ENCODE data around the gene ERICH4. TPM values are rescaled to one million over a fixed set of nuclear protein-coding genes. Genes with fewer than 3 reads are reported as not detected.

Gene ERICH4
- polyA plus RNA-seq, 2 of the 4 experiments (the other 2 are of a cell fraction), result 0.26 TPM; not detected in 1

DNA sequence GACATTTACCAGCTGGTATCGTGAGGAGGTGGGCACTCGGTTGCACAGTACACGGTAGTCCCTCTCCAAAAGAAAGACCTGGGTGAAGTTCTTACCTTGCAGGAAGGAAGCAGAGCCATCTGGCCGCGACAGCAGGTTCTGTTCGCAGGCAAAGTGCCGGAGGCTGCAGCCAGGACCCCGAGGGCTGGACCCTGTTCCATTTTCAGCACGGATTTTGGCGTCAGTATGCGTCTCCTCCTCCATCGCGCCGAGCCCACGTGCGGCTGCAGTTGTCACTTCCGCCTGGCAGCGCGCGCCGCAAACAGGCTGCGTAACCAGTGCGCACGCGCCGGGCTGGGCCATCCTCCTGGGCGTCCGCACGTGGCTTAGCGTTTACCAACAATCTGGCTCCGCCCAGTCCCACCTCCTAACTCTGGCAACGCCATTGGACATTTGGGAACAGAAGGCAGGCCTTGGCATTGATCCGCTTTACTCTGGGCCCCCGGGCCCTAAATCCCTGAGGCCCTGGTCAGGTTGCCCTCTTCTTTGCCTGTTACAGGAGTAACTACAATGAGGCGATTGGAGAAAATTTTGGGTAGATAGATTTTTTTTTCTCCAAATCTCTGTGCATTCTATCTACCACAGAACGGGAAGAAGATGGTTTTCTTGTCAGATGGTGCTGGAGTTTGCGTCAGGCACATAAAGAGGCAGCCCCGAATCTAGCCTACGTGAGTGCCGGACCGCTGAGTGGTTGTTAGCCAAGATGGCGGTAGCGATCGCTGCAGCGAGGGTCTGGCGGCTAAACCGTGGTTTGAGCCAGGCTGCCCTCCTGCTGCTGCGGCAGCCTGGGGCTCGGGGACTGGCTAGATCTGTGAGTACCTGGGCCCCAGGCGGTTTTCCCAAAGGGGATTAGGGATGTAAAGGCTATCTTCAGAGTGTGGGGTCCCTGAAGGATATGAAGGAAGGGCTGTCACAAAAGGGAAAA is 45.6 kb upstream of the ERICH4 start, which contains the start of the genes BCKDHA and EXOSC5 (continued):
- TF ChIP-seq RNF2 (IDR thresholded peaks at IDR 0.05; ENCODE audit: borderline replicate concordance, low read depth), result no peak; the same call in 1 of the 2 replicates
- TF ChIP-seq MYC (IDR thresholded peaks at IDR 0.05; ENCODE audit: borderline replicate concordance, low read length), result peak; percentile 100
- no peak for TF ChIP-seq MAFK (IDR thresholded peaks at IDR 0.05; ENCODE audit: partially characterized antibody)
- TF ChIP-seq RAD21 (conservative IDR thresholded peaks at IDR 0.05 in 1 of 2, IDR thresholded peaks at IDR 0.05 in 1 of 2), result no peak; a peak in 2 of 5 replicates
- TF ChIP-seq MAZ (IDR thresholded peaks at IDR 0.05; ENCODE audit: borderline replicate concordance, low read depth, low read length), result no peak
- TF ChIP-seq, protein P1, sequence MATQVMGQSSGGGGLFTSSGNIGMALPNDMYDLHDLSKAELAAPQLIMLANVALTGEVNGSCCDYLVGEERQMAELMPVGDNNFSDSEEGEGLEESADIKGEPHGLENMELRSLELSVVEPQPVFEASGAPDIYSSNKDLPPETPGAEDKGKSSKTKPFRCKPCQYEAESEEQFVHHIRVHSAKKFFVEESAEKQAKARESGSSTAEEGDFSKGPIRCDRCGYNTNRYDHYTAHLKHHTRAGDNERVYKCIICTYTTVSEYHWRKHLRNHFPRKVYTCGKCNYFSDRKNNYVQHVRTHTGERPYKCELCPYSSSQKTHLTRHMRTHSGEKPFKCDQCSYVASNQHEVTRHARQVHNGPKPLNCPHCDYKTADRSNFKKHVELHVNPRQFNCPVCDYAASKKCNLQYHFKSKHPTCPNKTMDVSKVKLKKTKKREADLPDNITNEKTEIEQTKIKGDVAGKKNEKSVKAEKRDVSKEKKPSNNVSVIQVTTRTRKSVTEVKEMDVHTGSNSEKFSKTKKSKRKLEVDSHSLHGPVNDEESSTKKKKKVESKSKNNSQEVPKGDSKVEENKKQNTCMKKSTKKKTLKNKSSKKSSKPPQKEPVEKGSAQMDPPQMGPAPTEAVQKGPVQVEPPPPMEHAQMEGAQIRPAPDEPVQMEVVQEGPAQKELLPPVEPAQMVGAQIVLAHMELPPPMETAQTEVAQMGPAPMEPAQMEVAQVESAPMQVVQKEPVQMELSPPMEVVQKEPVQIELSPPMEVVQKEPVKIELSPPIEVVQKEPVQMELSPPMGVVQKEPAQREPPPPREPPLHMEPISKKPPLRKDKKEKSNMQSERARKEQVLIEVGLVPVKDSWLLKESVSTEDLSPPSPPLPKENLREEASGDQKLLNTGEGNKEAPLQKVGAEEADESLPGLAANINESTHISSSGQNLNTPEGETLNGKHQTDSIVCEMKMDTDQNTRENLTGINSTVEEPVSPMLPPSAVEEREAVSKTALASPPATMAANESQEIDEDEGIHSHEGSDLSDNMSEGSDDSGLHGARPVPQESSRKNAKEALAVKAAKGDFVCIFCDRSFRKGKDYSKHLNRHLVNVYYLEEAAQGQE (IDR thresholded peaks at IDR 0.05), result no peak
- no peak for TF ChIP-seq NR3C1 (IDR thresholded peaks at IDR 0.05)
- TF ChIP-seq RARB (CRISPR knock-in tag; IDR thresholded peaks at IDR 0.05), result no peak
- no peak for TF ChIP-seq ESRRA (IDR thresholded peaks at IDR 0.05; ENCODE audit: borderline replicate concordance, low read length)
- TF ChIP-seq NPAS2 (CRISPR knock-in tag; IDR thresholded peaks at IDR 0.05; ENCODE audit: borderline replicate concordance), result peak; percentile 89
- TF ChIP-seq RCOR1 (IDR thresholded peaks at IDR 0.05; ENCODE audit: low read depth, low read length), result peak; percentile 13; the same call in 1 of the 2 replicates
- TF ChIP-seq, protein P2, sequence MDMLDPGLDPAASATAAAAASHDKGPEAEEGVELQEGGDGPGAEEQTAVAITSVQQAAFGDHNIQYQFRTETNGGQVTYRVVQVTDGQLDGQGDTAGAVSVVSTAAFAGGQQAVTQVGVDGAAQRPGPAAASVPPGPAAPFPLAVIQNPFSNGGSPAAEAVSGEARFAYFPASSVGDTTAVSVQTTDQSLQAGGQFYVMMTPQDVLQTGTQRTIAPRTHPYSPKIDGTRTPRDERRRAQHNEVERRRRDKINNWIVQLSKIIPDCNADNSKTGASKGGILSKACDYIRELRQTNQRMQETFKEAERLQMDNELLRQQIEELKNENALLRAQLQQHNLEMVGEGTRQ (IDR thresholded peaks at IDR 0.05), result peak; percentile 97
- TF ChIP-seq JUNB (IDR thresholded peaks at IDR 0.05), result no peak
- TF ChIP-seq ZFP36 (IDR thresholded peaks at IDR 0.05; ENCODE audit: borderline replicate concordance, partially characterized antibody), result peak; percentile 16
- peak; percentile 94 for TF ChIP-seq KDM5A (IDR thresholded peaks at IDR 0.05)
- TF ChIP-seq, protein P3, sequence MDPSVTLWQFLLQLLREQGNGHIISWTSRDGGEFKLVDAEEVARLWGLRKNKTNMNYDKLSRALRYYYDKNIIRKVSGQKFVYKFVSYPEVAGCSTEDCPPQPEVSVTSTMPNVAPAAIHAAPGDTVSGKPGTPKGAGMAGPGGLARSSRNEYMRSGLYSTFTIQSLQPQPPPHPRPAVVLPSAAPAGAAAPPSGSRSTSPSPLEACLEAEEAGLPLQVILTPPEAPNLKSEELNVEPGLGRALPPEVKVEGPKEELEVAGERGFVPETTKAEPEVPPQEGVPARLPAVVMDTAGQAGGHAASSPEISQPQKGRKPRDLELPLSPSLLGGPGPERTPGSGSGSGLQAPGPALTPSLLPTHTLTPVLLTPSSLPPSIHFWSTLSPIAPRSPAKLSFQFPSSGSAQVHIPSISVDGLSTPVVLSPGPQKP (IDR thresholded peaks at IDR 0.05; ENCODE audit: low read depth, low read length), result 0 out of 2 replicates have a peak, but pooled peaks have one; percentile 16
- peak; percentile 76 for TF ChIP-seq HEYL (CRISPR knock-in tag; IDR thresholded peaks at IDR 0.05)
- TF ChIP-seq, protein P4, sequence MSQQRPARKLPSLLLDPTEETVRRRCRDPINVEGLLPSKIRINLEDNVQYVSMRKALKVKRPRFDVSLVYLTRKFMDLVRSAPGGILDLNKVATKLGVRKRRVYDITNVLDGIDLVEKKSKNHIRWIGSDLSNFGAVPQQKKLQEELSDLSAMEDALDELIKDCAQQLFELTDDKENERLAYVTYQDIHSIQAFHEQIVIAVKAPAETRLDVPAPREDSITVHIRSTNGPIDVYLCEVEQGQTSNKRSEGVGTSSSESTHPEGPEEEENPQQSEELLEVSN (IDR thresholded peaks at IDR 0.05; ENCODE audit: borderline replicate concordance, low read depth), result peak; percentile 99
- TF ChIP-seq FOXS1 (CRISPR knock-in tag; IDR thresholded peaks at IDR 0.05), result no peak
- peak; percentile 68 for TF ChIP-seq RFX5 (IDR thresholded peaks at IDR 0.05)
- TF ChIP-seq, protein P5, sequence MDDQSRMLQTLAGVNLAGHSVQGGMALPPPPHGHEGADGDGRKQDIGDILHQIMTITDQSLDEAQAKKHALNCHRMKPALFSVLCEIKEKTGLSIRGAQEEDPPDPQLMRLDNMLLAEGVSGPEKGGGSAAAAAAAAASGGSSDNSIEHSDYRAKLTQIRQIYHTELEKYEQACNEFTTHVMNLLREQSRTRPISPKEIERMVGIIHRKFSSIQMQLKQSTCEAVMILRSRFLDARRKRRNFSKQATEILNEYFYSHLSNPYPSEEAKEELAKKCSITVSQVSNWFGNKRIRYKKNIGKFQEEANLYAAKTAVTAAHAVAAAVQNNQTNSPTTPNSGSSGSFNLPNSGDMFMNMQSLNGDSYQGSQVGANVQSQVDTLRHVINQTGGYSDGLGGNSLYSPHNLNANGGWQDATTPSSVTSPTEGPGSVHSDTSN (IDR thresholded peaks at IDR 0.05), result no peak
